HepG2 (cell line): ENCODE measurements around the gene TMEM41B. TPM values are rescaled to one million over a fixed set of nuclear protein-coding genes. Genes with fewer than 3 reads are reported as not detected.
A peak's percentile ranks its signal among the peaks of the same experiment; 100 is the strongest.

Experiments used
- ARID2 ChIP-seq: sonication (generic); formaldehyde crosslinking; IDR thresholded peaks from 2 replicates; pipeline ENCODE4 v1.8.1; 2022; ENCODE audit warnings: mild to moderate bottlenecking, missing genetic modification reagents, borderline replicate concordance
- CAMTA2 ChIP-seq: sonication (generic); formaldehyde crosslinking; IDR thresholded peaks from 2 replicates; pipeline ENCODE4 v1.4.0; 2020; ENCODE audit warnings: mild to moderate bottlenecking, missing genetic modification reagents, borderline replicate concordance
- EP300 ChIP-seq, 3 experiments: sonication (generic) in 1 of 3; formaldehyde crosslinking in 1 of 3; IDR thresholded peaks; 2 replicates each; pipeline versions ENCODE4 v1.5.1 to v1.6.1; 2011 to 2020; ENCODE audit warnings: low read depth in 2 of 3, low read length in 2 of 3, borderline replicate concordance in 1 of 3, improper control_type of control experiment in 1 of 3, mild to moderate bottlenecking in 1 of 3, missing genetic modification reagents in 1 of 3, moderate library complexity in 1 of 3
- ESRRA ChIP-seq: sonication (generic); formaldehyde crosslinking; IDR thresholded peaks from 2 replicates; pipeline ENCODE4 v1.5.1; 2020; ENCODE audit warnings: mild to moderate bottlenecking, low read depth, missing genetic modification reagents
- HDAC2 ChIP-seq: sonication (generic); formaldehyde crosslinking; IDR thresholded peaks from 2 replicates; pipeline ENCODE4 v1.4.0; 2020; ENCODE audit warnings: missing genetic modification reagents
- MEF2D ChIP-seq: sonication (generic); formaldehyde crosslinking; IDR thresholded peaks from 2 replicates; pipeline ENCODE4 v1.5.1; 2020; ENCODE audit warnings: mild to moderate bottlenecking, missing genetic modification reagents
- RBM39 ChIP-seq: fragments of 200-400 bp; formaldehyde crosslinking; IDR thresholded peaks from one replicate; pipeline ENCODE4 v1.6.1; 2018; ENCODE audit warnings: antibody characterized with exemption, mild to moderate bottlenecking, low read depth, low read length; ENCODE audit not compliant: poor library complexity, severe bottlenecking
- SALL1 ChIP-seq: sonication (generic); formaldehyde crosslinking; IDR thresholded peaks from 2 replicates; pipeline ENCODE4 v1.8.0; 2022; ENCODE audit warnings: mild to moderate bottlenecking, missing genetic modification reagents
- TOPORS ChIP-seq: sonication (generic); formaldehyde crosslinking; IDR thresholded peaks from 2 replicates; pipeline ENCODE4 v1.8.0; 2023; ENCODE audit warnings: mild to moderate bottlenecking, missing genetic modification reagents
- ZBTB42 ChIP-seq: sonication (generic); formaldehyde crosslinking; IDR thresholded peaks from 2 replicates; pipeline ENCODE4 v1.5.0; 2020; ENCODE audit warnings: mild to moderate bottlenecking, missing genetic modification reagents
- ZNF354B ChIP-seq: sonication (generic); formaldehyde crosslinking; IDR thresholded peaks from 2 replicates; pipeline ENCODE4 v1.8.0; 2022; ENCODE audit warnings: mild to moderate bottlenecking, missing genetic modification reagents
- ZNF709 ChIP-seq: sonication (generic); formaldehyde crosslinking; IDR thresholded peaks from 2 replicates; pipeline ENCODE4 v1.5.0; 2020; ENCODE audit warnings: mild to moderate bottlenecking, missing genetic modification reagents
- ZNF770 ChIP-seq: sonication (generic); formaldehyde crosslinking; IDR thresholded peaks from 2 replicates; pipeline ENCODE4 v1.5.0; 2020; ENCODE audit warnings: mild to moderate bottlenecking, missing genetic modification reagents
- ZNF788 ChIP-seq: sonication (generic); formaldehyde crosslinking; IDR thresholded peaks from 2 replicates; pipeline ENCODE4 v1.5.0; 2020; ENCODE audit warnings: mild to moderate bottlenecking, missing genetic modification reagents, borderline replicate concordance
- polyA plus RNA-seq, 8 experiments: library from polyadenylated mRNA; depleted of rRNA in 3 of 8; stranded (reverse) in 7 of 8; unstranded in 1 of 8; fragments of >200 nt; fragmentation: Illumina TruSeq in 4 of 8; extraction: Trizol in 4 of 8; gene quantifications; 2 replicates each; pipeline versions ENCODE4 v1.2.1 to v1.2.3, GENCODE V29; 2011 to 2016; ENCODE audit warnings: low read depth in 4 of 8, missing spikeins in 1 of 8, mixed read lengths in 1 of 8; ENCODE audit not compliant: insufficient read depth in 1 of 8
- total RNA-seq, 5 experiments: library from RNA; depleted of rRNA; stranded (reverse); fragments of >200 nt; fragmentation: Illumina TruSeq; extraction: Trizol; gene quantifications; 2 replicates each; pipeline ENCODE4 v1.2.3, GENCODE V29; 2016; ENCODE audit warnings: low read depth in 1 of 5
- TF ChIP-seq, protein P1 (sequence below): sonication (generic); formaldehyde crosslinking; IDR thresholded peaks from 2 replicates; pipeline ENCODE4 v1.5.0; 2020; ENCODE audit warnings: missing genetic modification reagents
- TF ChIP-seq, protein P2 (sequence below), 2 experiments: sonication (generic) in 1 of 2; formaldehyde crosslinking in 1 of 2; IDR thresholded peaks; 2 replicates each; pipeline versions ENCODE4 v1.4.0 to v1.6.1; 2018 to 2020; ENCODE audit warnings: missing genetic modification reagents in 2 of 2, borderline replicate concordance in 1 of 2, low read depth in 1 of 2, mild to moderate bottlenecking in 1 of 2, missing biosample characterization in 1 of 2
- TF ChIP-seq, protein P3 (sequence below): sonication (generic); formaldehyde crosslinking; IDR thresholded peaks from 2 replicates; pipeline ENCODE4 v1.4.0; 2020; ENCODE audit warnings: missing genetic modification reagents
- TF ChIP-seq, protein P4 (sequence below): IDR thresholded peaks from 2 replicates; pipeline ENCODE4 v1.4.0; 2020; ENCODE audit warnings: mild to moderate bottlenecking, missing genetic modification reagents

TMEM41B gene
- total and polyA plus RNA-seq, 2 of the 13 experiments (the other 11 are each of a cell fraction or from before 2014, with no cell fraction given), result 36.8 to 48.1 TPM

DNA sequence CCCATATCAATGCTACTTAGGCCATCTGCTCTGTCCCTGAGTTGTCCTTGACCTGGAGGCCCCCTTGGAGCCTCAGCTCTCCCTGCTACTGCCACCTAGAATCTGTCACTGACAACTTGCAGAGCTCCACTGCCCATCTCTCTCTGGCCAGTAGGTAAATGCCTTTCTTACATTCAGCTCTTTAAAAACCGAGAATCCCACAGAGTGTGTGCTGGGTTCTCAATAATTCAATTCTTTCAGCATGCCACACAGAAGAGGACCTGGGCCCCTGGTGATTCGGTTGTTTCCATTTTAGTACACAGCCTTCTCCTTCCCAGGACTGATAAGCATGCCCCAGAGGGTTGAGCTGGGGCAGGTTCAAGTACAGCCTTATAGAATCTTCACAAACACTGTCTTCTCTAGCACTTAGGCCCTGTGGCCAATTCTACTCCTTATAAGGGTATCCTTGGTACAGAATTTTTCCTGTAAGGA is 48.0 kb upstream of the TMEM41B start (continued):
- TF ChIP-seq ZNF770 (CRISPR knock-in tag), result peak; percentile 70; the same call in 1 of the 2 replicates
- no peak for TF ChIP-seq ZNF709 (CRISPR knock-in tag)
- no peak for TF ChIP-seq RBM39
- TF ChIP-seq HDAC2 (CRISPR knock-in tag), result peak; percentile 48; the same call in 1 of the 2 replicates
- TF ChIP-seq, protein P1, sequence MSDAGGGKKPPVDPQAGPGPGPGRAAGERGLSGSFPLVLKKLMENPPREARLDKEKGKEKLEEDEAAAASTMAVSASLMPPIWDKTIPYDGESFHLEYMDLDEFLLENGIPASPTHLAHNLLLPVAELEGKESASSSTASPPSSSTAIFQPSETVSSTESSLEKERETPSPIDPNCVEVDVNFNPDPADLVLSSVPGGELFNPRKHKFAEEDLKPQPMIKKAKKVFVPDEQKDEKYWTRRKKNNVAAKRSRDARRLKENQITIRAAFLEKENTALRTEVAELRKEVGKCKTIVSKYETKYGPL (CRISPR knock-in tag), result no peak
- TF ChIP-seq ZNF354B (CRISPR knock-in tag), result no peak
- TF ChIP-seq ARID2 (CRISPR knock-in tag), result no peak
- TF ChIP-seq EP300 (IDR thresholded peaks at IDR 0.05; ENCODE audit: low read depth in 2 of 2, low read length in 2 of 2), result peak in 1 of 2 experiments; percentile 34; a peak in 1 of 4 replicates
- no peak for TF ChIP-seq EP300 (CRISPR knock-in tag; IDR thresholded peaks at IDR 0.05; ENCODE audit: borderline replicate concordance)
- no peak for TF ChIP-seq ZBTB42 (CRISPR knock-in tag)
- no peak for TF ChIP-seq ZNF788 (CRISPR knock-in tag)
- TF ChIP-seq, protein P2, sequence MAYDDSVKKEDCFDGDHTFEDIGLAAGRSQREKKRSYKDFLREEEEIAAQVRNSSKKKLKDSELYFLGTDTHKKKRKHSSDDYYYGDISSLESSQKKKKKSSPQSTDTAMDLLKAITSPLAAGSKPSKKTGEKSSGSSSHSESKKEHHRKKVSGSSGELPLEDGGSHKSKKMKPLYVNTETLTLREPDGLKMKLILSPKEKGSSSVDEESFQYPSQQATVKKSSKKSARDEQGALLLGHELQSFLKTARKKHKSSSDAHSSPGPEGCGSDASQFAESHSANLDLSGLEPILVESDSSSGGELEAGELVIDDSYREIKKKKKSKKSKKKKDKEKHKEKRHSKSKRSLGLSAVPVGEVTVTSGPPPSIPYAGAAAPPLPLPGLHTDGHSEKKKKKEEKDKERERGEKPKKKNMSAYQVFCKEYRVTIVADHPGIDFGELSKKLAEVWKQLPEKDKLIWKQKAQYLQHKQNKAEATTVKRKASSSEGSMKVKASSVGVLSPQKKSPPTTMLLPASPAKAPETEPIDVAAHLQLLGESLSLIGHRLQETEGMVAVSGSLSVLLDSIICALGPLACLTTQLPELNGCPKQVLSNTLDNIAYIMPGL (CRISPR knock-in tag; IDR thresholded peaks at IDR 0.05; ENCODE audit: borderline replicate concordance in 1 of 2, low read depth in 1 of 2), result no peak
- TF ChIP-seq MEF2D (CRISPR knock-in tag), result no peak
- TF ChIP-seq CAMTA2 (CRISPR knock-in tag), result no peak
- TF ChIP-seq, protein P3, sequence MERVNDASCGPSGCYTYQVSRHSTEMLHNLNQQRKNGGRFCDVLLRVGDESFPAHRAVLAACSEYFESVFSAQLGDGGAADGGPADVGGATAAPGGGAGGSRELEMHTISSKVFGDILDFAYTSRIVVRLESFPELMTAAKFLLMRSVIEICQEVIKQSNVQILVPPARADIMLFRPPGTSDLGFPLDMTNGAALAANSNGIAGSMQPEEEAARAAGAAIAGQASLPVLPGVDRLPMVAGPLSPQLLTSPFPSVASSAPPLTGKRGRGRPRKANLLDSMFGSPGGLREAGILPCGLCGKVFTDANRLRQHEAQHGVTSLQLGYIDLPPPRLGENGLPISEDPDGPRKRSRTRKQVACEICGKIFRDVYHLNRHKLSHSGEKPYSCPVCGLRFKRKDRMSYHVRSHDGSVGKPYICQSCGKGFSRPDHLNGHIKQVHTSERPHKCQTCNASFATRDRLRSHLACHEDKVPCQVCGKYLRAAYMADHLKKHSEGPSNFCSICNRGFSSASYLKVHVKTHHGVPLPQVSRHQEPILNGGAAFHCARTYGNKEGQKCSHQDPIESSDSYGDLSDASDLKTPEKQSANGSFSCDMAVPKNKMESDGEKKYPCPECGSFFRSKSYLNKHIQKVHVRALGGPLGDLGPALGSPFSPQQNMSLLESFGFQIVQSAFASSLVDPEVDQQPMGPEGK (CRISPR knock-in tag), result peak; percentile 48
- TF ChIP-seq SALL1 (CRISPR knock-in tag), result peak; percentile 68
- TF ChIP-seq, protein P4, sequence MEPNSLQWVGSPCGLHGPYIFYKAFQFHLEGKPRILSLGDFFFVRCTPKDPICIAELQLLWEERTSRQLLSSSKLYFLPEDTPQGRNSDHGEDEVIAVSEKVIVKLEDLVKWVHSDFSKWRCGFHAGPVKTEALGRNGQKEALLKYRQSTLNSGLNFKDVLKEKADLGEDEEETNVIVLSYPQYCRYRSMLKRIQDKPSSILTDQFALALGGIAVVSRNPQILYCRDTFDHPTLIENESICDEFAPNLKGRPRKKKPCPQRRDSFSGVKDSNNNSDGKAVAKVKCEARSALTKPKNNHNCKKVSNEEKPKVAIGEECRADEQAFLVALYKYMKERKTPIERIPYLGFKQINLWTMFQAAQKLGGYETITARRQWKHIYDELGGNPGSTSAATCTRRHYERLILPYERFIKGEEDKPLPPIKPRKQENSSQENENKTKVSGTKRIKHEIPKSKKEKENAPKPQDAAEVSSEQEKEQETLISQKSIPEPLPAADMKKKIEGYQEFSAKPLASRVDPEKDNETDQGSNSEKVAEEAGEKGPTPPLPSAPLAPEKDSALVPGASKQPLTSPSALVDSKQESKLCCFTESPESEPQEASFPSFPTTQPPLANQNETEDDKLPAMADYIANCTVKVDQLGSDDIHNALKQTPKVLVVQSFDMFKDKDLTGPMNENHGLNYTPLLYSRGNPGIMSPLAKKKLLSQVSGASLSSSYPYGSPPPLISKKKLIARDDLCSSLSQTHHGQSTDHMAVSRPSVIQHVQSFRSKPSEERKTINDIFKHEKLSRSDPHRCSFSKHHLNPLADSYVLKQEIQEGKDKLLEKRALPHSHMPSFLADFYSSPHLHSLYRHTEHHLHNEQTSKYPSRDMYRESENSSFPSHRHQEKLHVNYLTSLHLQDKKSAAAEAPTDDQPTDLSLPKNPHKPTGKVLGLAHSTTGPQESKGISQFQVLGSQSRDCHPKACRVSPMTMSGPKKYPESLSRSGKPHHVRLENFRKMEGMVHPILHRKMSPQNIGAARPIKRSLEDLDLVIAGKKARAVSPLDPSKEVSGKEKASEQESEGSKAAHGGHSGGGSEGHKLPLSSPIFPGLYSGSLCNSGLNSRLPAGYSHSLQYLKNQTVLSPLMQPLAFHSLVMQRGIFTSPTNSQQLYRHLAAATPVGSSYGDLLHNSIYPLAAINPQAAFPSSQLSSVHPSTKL (CRISPR knock-in tag), result peak; percentile 65
- TF ChIP-seq ESRRA, result peak; percentile 94
- TF ChIP-seq TOPORS (CRISPR knock-in tag), result no peak
